ENCODE measurements around the gene TPST2.

Gene TPST2

DNA sequence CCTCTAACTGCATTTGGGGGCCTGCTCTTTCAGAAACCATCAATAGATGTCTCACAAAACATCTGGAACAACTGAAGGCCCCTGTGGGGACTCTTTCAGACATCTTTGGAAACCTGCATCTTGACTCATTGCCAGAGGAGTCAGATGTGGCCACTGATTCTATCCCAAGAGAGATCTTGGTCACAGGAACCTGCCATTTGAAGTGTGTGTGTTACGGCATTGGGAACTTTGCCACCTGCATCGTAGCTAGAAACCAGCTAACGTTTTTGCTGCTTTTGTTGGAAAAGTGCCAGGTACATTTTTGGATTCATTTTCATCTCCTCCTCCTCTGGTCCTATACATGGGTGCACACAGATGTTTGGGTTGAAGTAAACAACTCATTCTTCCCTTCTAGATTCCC, 101.9 kb downstream of the TPST2 start:
- no peak for DNase-seq

DNA sequence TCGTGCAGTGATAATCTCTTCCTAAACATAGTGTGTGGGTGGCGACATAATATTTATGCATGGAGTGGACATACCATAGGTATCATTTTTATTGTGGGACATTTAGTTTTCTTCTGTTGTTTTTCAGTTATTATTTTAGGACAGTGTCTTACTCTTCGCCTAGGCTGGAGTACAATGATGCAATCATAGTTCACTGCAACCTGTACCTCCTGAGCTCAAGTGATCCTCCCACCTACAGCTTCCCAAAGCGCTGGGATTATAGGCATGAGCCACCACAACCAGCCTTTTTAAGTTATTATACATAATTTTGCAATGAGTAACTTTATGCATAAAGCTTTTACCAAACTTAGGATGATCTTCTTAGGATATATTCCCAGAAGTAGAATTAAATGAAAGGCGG, 103.5 kb downstream of the TPST2 start:
- DNase-seq: no peak

DNA sequence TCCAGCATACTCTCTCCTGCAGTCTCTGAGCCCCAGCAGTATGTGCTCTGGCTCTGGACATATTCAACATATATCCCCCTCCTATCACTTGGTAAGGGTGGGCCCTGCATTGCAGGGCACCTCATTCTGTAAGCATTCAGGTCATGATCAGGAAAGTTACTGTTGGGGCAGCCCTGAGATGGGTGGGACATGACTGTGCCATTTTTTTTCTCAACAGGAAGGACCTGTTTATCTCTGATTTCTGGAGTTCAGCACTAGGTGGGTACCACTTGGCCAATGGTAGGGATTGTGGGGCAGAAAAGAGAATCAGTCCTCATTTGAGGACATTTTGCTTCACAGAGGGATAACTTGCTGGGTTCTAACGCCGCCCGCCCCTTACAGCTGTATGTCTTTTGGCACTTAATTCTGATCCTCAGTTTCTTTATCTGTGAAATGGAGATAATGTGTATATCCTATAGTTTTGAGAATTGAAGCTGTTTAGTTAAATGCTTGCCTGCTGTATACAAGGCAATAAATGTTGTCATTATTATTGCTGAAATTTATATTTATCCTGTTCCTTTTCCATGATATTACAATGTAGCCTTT, 104.0 kb downstream of the TPST2 start:
- DNase-seq: no peak

DNA sequence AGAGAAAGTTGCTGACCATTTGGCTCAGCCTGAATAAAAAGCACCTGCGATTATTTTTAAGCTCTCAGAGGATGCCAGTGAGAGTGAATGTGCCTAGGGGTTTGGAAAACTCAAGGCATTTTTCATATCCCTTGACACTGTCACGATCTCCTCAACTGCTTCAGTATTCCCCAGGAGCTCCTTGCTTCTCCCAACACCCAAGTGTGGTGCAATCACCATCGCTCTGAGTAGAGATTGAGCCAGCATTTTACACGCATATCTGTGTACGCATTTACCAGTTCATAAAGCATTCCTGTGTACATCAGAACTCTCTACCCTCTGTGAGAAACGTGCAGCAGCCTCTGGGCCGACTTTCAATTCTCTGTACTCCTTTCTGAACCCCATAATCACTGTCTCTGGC, 104.9 kb downstream of the TPST2 start:
- no peak for DNase-seq

DNA sequence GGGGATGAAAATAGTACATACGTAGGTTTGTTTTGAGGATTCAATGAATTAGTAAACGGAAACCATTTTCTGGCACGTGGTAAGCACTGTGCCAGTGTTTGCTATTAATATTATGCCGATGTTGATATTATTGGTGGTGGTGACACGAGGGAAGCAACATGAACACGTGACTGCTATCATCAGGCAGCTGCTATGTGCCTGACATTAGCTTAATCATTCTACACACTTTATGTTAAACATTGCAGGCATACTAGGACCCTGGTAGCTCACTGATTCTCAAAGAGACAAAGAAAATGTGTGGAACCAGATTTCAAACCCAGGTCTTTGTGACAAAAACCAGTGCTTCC, 105.6 kb downstream of the TPST2 start:
- no peak for DNase-seq

DNA sequence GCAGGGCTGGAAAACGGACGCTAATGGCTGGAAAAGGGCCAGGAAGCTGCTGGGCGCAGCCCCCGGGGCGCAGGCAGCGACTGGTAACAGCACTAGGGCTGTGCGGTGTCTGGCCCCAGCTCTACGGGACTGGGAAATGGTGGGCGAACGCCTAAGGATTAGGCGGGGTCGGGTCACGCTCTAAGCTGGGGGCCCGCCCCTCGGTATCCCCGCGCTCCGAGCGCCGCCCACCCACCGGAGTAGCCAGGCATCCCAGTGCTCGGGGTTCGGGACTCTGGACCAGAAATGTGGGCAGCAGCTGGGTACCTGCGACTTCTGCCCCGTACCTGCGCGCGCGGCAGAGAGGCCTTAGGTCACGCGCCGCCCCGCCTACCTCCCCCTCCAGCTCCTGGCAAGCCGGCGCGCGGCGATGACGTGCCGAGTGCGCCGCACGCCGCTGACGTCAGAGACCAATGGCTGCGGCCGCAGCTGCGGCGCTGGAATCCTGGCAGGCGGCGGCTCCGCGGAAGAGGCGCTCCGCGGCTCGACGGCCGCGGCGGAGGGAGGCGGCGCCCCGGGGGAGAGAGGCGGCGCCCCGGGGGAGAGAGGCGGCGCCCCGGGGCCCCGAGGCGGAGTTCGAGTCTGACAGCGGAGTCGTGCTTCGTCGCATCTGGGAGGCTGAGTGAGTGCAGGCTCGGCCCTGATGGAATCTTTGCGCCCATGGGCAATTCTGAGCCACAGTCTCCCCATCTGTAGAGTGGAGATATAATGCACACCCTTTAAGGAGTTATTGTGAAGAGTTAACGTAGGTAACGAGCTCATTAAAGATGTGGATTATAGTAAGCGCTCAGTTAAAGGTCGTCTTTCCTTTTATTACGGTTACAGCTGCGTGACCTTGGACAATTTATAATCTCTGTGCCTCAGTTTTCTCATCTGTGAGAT, 106.2 kb downstream of the TPST2 start, which contains the start of the genes HPS4 and SRRD:
Gene HPS4 (minus strand): TSS at position 345 of the 921 bp plus-strand sequence. CDS start 2,021 bp downstream, outside the sequence.
Gene SRRD (plus strand): TSS at position 439 of the 921 bp plus-strand sequence. CDS start 14 bp downstream, at position 453.
- DNase-seq: peak; percentile 91 to 92

DNA sequence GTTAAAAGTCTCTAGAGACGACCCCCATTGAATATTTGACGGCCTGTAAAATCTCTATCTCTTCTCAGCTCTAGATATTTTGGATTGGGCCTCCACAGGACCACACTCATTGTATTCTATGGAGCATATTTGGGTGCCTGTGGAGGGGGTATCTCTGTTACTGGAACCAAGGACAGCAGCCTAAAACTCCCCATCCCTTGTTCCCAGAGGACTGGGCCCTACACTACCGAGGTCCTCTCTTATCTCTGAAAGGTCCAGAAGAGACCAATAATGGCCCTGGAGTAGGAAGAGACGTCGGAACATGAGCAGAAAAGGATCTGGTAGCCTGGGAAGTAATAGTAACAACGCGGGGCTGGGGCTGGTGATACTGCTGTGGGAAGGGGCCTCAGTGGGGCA, 106.9 kb downstream of the TPST2 start:
- DNase-seq: no peak

DNA sequence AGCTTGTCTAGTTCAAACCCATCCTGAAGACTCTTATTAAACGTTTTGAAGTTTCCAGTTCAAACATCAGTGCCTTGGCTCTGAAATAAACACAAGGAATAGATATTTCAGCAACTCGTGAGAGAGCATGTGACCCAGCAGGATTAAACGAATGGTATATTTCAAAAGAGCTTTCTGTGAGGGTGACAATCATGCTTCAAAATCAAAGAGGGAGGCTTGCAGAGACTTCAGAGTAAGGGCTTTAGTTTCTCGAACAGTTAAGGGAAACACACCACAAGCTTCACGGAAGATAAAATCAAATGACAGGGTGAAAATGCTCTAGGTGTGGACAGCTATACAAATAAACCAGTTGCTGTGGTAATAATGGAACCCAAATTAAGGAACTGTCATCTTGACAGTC, 107.8 kb downstream of the TPST2 start:
- no peak for DNase-seq

DNA sequence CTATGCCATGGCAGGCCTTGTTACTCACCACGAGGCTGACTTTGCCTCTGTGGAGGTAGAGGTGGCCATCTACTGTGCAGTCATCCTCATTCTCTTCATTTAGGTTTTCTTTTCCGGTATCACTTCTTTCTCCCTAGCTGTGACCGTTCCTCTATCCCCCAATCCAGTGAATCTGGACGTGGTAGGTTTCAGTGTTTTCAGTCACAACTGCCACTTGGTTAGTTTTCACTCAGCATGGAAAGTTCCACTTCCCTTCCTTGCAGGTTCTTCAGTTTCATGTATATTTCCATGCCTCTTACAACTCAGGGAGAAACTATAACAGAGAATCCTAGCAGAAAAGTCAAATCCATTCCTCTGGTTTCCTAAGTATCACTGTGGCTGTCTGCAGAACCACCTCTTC, 108.2 kb downstream of the TPST2 start:
- DNase-seq: no peak

DNA sequence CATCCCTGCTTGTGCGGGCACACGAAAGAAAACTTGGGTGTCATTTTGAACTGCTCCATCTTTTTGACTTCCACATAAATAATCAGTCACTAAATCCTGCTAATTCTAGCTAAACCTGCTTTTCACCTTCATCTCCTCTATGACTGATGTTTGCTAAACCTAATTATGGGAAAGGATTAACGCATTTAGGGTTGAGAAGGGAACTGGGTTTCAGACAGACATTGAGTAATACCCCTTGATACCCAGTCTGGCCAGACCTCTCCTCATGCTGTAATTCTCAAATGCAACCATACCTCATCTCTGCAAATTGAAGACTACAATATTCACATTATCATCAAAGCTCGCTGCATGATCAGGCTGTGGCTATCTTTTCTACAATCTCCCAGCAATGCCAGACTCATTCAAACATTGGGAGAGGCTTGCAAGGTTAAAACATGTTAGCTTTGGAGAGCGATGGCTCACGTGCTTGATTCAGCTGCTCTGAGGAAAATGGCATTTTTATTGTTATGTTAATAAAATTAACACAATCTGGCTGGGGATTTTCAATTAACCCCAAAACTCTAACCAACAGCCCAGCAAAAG, 108.7 kb downstream of the TPST2 start:
- no peak for DNase-seq

DNA sequence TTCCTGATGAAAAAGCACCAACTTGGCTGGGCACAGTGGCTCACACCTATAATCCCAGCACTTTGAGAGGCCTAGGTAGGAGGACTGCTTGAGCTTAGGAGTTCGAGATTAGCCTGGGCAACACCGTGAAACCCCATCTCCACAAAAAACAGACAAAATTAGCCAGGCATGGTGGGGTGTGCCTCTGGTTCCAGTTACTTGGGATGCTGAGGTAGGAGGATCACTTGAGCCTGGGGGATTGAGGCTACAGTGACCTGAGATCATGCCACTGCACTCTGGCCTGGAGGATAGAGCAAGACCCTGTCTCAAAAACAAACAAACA, 109.4 kb downstream of the TPST2 start:
- no peak for DNase-seq

DNA sequence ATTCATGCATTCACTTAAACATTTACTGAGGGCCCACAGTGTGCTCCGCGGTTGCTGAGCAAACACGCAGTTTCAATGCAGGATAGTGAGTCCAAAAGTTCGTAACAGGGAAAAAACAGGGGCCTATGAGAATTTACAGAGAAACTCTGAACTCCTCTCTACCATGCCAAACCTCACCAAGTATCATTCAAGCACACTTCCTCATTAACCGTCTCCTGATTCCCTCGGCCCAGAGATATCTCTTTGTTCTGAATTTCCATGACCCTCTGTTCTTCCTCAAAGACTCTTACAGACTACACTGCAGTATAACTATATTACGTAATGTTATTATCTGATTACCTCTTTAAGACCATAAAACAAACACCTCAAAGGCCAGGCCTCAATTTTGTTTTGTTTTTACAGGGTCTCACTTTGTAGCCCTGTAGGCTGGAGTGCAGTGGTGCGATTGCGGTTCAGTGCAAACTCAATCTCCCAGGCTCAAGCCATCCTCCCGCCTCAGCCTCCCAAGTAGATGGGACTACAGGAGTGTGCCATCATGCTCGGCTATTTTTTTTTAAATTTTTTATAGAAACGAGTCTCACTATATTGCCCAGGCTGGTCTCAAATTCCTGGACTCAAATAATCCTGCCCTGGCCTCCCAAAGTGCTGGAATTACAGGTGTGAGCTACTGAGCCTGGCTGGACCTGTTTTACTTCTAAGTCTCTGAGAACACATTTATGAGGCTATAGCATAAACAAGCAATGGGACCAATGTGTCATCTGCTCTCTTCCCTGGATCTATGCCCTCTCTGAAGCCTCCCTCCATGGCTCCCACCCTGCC, 109.9 kb downstream of the TPST2 start:
- DNase-seq: no peak

DNA sequence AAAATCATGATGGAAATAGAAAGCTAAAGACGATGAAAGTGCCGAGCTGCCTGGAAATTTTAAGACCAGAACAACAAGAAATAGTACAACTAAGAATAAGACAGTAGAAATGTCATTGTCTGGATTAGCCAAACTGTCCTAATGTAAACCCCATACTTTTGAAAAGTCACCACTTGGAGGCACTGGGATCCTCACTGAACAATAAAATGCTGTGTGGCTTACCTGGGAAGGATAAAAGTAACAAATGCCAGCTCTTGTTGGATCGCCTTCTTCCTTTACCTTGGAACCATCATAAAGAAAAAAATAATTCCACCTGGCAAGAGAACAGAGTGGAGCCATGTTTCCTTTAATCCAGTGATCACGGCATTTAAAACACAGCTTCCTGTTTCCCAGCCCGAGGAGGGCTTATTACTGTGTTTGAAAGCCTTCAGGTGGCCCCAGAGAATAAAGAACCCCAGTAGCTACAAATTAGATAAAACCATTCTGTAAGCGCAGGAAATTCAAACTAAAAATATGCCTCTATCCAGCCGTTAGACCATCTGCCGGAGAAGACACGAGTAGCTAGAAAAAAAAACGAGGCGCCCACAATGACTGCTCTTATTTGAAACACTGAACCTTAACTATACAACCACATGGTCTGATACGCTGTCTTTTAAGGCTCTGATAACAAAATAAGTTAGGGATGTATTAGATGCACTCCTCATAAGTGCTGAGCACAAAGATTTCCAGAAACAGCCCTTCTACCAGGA, 110.7 kb downstream of the TPST2 start:
- DNase-seq: no peak

DNA sequence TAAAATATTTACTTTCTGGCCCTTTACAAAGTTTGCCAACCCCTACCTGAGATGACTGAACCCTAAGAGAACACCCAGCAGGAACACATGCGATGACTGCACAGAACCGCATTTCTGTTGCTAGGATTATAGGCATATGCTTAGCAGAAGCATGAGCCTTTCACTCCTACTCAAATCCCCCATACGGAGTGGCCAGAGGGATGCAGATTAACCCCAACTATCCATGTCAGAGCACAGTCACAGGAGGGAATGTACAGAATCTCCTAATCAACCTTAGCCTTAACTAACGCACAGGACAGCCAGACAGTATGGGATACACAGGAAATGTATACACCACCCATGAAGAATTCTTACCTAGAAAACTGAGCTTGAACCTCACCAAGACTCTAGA, 112.6 kb downstream of the TPST2 start:
- DNase-seq: no peak

DNA sequence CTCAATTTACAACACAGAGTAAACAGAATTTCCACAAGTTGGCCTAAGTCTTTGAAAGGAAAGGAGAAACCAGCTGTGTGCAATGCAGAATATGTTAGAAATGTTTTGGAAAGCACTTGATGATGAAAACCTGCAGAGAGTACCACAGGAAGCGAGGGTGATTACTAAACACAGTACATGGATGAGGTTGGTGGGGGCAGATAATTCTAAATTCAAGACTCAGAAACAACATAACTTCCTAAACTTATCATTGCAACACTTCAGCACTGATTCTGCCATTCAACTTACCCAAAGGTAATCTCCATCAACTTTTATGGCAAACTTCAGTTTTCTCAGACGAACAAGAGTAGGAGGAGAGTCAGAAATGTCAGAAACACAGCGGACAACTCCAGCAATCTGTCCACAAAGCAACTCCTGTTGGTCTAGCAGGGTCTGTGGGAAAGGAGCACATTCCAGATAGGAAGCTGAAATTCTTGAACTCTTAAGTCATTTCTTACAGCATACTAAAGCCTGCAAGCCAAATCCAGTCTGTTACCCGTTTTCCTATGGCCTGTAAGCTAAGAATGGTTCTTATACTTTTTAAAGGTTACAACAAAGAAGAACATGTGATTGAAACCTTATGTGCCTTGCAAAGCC, 113.1 kb downstream of the TPST2 start:
- no peak for DNase-seq

DNA sequence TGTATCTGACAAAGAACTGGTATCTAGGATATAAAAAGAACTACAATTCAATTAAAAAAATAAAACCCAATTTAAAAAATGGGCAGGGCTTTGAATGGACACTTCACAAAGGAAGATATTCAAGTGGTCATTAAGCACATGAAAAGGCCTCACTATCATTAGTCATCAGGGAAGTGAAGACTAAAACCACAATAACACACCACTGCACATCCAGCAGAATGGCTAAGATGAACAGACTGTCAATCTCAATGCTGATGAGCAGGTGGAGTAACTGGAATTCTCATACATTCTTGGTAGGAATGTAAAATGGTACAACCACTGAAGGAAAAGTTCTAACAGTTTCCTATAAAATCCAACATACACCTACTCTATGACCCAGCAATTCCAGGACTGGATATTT, 115.2 kb downstream of the TPST2 start:
- DNase-seq: no peak
